Right ventricle myocardium inferior (tissue), 1 donor: Measurements from ENCODE around the gene METTL23. TPM values are rescaled to one million over a fixed set of nuclear protein-coding genes. Genes with fewer than 3 reads are reported as not detected.
"Not testable (repeated sequence)": the region's sequence is repeated elsewhere in the genome, so short reads cannot be mapped to it uniquely, and the experiment has no call there.

Source experiments
- ATAC-seq: fragments of 200-7000 bp; cut with Tn5 transposase; one replicate; pipeline ENCODE4 v1.9.1; 2020; ENCODE audit warnings: mild to moderate bottlenecking, moderate library complexity
- DNase-seq: peaks from one replicate; pipeline ENCODE4 v3.0.0; 2021; ENCODE audit errors: missing footprints
- intact Hi-C: fragments of 100-400 bp; cut with DNase I; formaldehyde crosslinking; loops from one replicate; pipeline ENCODE4 v1.11.0; 2022
- total RNA-seq: library from RNA; stranded (reverse); fragmentation: NEBNext Ultra II Directional; extraction: Animal tissue kit (Norgen Biotek cat#: 25700); gene quantifications from one replicate; pipeline ENCODE4 v1.2.1, GENCODE V29; 2021
- donor health status: DM: no; HTN: yes; CAD: no; lungs with severe emphysema.

METTL23 gene
- total RNA-seq, 1 donor from 2014 or later, result 17.3 TPM

DNA sequence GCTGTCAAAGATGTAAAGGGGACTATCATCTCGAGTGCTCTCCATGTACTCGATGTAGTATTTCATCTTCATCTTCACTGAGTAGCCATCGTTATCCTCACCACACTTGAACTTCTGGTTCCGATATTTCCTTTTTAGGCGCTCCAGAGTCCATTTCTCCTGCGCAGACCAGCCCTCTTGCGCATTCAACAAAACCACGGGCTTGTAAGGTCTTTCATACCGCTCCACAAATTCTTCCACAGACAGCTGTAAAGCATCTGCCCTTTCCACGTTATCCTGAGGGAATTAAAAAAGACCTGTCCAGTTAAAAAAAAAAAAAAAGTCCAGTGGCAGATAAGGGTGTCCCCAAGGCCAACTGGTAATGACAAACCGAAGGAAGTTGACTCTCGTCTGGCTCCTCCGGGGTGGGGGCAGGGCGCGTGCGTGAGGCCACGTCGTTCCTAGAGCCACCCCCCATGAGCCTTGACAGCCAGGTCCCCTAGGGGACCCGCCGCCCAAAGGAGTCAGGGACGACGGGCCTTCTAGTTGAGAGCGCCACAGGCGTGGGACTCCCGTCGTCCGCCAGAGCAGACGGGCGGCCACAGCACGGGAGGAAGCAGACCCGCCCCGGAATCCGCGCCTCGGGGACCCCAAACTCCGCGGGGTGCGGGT, 934 bp upstream of the METTL23 start:
- DNase-seq (peak; percentile 88), ATAC-seq (peak; percentile 47)
- intact Hi-C loops, result loop anchor here (1.0 kb wide), 1 partner anchor 12 kb away; the partner anchor contains the start of gene SRSF2

DNA sequence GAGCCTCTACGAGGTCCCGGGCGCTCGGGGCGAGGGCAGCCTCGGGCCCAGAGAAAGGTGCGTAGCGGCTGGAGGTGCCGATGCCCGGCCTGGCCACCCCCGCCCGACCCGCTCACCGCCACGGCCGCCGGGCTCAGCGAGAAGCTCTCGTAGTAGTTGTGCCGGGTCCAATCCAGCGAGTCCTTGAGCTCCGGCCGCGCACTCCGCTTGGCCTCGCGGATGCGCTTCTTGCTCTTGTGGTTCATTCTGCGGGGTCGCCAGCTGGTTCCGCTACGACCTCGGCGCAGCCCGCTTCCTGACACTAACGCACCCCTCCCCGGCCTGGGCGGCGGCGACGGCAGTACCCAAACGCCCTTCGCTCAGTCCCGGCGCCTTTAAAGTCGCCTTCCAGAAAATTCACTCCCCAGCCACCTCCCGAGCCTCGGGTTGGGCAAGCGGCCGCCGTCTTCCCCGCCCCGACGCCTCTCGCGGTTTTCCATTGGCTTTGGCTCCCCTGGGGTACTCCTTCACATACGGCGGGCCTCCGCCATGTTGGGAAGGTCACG, 336 bp upstream of the METTL23 start, which contains the start of gene JMJD6:
Gene JMJD6 (minus strand): TSS at position 376 of the 545 bp plus-strand sequence. CDS start 131 bp downstream, at position 245.
- intact Hi-C loops, result loop anchor here (1.0 kb wide), 1 partner anchor 11 kb away; the partner anchor contains the start of gene SRSF2
- ATAC-seq (peak; percentile 96), DNase-seq (peak; percentile 97)

DNA sequence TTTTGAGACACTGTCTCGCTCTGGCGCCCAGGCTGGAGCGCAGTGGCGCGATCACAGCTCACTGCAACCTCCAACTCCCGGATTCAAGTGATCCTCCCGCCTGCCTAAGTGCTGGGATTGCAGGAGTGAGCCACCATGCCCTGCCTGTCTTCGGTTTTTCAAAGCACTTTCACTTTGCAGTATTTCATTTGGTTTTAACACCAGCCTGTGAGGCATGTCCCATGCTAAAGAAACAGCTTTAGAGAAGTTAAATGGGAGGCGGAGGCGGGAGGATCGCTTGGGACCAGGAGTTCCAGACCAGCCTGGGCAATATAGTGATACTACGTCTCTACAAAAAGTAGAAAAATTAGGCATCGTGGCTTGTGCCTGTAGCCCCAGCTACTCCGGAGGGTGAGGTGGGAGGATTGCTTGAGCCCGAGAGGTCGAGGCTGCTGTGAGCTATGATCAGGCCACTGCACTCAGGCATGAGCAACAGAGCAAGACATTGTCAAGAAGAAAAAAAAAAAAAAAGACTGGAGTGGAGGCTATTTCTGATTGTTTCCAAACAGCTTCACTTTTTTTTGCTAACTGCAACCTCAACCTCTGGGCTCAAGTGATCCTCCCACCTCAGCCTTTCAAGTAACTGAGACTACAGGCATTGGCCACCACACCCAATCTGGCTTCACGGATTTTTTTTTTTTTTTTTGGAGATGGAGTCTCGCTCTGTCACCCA, 1.3 kb downstream of the METTL23 start:
- no peak for DNase-seq
- ATAC-seq, result no peak
- intact Hi-C loops, result no loop called here

DNA sequence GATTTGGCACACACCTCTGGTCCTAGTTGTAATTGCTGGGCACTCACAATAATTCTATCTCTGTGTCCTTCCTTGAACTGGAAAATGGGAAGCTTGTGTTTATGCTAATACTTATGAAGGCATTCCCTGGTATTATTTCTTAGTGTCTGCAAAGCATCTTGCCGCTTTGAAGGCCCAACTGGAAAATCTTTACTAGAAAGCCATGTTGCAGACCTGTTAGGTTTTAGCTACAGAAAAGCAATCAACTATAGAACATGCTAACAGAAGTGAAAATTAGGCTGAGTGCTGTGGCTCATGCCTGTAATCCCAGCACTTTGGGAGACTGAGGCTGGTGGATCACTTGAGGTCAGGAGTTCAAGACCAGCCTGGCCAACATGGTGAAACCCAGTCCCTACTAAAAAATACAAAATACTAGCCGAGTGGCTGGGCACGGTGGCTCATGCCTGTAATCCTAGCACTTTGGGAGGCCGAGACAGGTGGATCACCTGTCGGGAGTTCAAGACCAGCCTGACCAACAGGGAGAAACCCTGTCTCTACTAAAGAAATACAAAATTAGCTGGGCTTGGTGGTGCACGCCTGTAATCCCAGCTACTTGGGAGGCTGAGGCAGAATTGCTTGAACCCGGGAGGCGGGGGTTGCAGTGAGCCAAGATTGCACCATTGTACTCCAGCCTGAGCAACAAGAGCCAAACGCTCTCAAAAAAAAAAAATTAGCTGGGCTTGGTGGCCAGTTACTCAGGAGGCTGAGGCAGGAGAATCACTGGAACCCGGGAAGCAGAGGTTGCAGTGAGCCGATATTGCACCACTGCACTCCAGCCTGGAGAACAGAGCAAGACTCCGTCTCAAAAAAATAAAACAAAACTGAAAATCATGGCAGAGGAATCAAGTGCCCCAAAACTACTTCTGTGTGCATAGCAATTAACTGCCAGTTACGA, 5.4 kb downstream of the METTL23 start:
- intact Hi-C loops, ATAC-seq: not testable (repeated sequence)

DNA sequence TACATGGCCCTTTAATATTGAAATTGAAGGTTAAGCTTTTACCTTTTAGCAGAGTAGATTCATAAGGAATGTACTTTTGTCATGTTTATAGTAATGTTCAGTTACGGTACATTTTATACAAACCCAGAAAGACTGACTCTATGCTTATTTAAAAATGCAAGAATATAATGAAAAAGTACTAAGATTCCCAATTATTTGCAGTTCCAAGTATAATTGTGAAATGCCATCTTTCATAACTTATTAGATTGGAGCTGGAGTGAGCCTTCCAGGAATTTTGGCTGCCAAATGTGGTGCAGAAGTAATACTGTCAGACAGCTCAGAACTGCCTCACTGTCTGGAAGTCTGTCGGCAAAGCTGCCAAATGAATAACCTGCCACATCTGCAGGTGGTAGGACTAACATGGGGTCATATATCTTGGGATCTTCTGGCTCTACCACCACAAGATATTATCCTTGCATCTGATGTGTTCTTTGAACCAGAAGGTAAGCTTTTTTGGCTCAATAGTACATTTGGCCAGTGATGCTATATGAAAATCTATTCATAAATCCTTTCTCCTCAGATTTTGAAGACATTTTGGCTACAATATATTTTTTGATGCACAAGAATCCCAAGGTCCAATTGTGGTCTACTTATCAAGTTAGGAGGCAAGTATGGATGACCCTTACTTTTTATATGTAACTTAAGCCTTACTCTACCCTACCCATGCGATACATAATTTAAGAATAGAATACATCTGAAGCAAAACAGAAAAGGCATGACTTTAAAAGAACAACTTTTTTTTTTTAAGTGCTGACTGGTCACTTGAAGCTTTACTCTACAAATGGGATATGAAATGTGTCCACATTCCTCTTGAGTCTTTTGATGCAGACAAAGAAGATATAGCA, 6.3 kb downstream of the METTL23 start:
- intact Hi-C loops, result no loop called here
- DNase-seq, result no peak
- no peak for ATAC-seq

More for the DNA sequence above, 5.4 kb downstream of the METTL23 start:
- DNase-seq, result not testable (repeated sequence)

DNA sequence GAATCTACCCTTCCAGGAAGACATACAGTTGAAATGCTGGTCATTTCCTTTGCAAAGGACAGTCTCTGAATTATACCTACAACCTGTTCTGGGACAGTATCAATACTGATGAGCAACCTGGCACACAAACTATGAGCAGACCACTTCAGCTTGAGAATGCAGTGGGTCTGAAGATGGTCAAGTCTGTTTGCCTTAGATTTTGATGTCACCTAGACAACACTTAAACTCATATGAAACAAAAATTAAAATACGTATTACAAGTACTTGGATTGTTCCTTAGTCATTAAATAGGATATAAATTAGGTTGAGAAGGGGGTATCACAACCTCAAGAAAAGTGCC, 6.9 kb downstream of the METTL23 start:
- ATAC-seq, result no peak
- intact Hi-C loops, result no loop called here
- DNase-seq, result no peak

DNA sequence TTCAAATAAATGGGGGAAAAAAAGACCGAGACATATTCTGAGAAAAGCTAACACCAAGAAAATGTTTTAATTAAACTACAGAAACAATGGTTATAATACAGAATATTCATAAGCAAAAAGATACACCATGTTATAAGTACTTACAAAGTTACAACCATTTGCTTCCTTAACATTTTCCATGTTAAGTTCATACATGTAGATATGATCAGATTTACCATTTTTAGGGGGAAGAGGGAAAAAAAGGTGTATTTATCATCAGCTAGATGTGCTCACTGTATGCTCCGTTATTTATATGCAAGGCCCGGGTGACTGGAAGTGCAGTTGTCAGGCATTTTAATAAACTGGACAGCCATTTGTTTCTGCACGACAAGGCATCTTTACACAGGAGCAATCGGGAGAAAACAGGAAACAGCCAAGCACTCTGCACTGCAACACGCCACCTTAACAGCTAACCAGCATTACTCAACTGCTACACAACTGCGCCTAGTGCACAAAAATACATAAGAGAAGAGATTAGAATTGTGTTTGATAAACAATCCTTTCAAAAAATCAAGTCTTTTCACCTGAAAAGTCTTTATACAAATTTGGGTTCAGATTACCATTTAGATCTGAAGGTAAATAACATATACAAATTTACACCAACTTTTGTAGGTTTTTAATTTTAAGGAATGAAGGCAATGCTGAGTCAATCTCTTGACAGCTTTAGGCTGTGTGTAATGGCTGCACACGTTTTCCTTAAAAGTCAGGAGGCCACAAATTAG, 7.6 kb downstream of the METTL23 start:
- ATAC-seq (no peak), DNase-seq (no peak)
- intact Hi-C loops, result no loop called here

DNA sequence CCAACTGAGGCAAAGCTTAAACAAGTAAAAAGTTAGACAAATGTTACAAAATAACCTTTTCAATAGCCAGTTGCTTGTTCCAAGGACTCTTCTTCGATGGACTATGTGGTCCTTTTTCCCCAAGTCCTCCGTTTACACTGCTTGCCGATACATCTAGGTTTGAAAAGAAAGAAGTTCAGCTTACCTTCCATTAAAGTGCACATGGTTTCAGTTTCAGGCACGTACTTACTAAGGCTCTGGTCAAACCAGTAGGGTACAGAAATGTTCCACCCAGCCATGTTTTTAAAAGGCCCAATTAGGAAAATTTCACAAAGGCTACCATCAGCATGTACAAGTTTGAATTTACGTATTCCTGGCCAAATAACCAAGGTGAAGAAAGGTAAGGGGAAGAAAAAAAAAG, 8.4 kb downstream of the METTL23 start:
- no peak for ATAC-seq
- DNase-seq, result no peak
- intact Hi-C loops, result no loop called here

DNA sequence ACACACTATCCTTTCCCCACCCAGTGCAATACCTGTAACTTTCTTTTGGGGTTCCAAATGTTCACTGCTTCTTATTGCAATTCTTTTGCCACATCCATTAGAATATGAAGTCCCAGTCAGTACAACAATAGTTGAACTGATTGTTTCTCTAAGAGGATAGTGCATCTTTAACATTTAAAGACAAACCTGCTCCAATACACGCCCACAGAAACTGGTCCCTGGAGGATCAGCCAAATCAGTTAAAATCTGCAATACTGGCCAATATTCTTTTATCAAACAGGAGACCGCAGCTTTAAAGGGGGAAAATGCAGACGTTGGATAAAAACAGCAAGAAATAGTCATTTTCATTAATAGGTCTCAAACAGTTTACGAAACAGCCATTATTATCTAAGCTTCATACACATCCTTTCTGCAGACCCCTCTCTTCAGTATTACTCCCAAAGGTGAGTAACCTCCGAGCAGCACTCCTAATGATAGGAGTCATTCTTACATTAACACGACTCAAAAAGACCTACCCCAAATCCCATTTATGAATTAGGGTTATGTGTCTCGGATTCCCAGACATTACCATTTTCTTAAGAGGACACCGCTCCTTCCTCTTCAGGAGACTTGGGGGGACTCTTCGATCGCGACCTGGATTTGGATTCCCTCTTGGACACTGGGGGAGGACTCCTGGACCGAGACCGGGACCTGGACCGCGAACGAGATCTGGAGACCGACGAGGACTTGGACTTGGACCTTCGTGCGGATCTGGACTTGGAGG, 9.1 kb downstream of the METTL23 start:
- DNase-seq (no peak), ATAC-seq (no peak)
- intact Hi-C loops, result no loop called here

DNA sequence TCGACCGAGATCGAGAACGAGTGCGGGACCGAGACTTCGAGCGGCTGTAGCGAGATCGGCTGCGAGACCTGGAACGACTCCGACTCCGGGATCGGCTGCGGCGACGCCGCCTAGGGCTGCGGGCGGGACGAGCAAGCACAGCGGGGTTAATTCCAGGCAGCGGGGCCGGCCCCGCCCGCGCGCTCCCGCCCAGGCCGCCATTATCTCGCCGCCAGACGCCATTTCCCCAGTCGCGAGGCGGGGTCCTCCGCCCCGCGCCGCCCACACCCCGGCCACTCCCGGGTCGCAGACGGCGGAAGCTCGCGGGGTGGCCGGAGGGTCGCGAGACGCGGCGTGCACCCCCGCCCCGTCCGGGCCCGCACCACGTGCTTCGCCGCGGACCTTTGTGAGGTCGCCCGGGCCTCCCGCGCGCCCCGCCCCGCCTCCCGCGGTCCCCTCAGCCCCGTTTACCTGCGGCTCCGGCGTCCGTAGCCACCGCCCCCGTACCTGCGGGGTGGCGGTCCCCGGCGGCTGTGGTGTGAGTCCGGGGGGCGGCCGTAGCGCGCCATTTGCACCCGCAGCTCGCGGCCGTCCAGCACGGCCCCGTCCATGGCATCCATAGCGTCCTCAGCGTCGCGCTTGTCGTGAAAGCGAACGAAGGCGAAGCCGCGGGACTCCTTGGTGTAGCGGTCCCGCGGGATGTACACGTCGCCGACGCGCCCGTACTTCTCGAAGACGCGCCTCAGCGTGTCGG, 9.9 kb downstream of the METTL23 start:
- ATAC-seq, result peak; percentile 43
- intact Hi-C loops, result loop anchor here (1.0 kb wide), 1 partner anchor 10 kb away; the partner anchor contains the start of genes JMJD6 and METTL23

DNA sequence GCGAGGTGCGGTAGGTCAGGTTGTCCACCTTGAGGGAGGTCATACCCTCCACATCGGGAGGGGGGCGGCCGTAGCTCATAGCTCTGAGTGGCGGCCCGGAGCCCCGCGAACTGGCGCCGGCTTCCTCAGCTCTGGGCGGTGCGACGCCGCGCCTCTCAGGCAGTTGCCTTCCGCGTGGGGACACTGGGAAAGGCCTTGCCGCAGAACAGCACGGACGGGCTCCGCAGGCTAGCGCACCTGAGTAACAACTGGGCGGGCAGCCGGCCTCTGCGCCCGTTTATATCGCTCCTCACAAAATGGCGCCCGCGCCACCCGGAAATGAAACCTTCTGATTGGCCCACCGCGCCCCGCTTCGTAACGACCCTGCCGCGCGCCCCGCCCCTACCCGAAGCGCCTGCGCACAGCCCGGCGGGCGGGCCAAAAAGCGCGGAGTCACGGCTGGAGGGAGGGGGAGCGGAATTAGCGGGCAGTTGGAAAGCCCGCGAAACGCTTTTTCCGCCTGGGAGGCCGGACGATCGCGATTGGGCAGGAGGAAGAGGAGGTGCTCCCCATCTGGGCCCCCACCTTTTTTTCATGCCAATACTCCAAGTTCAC, 10.5 kb downstream of the METTL23 start, which contains the start of gene SRSF2:
Gene SRSF2 (minus strand): TSS at position 250 of the 594 bp plus-strand sequence. CDS start 171 bp downstream, at position 79.
- intact Hi-C loops, result loop anchor here (1.0 kb wide), 1 partner anchor 11 kb away; the partner anchor contains the start of genes JMJD6 and METTL23
- ATAC-seq, result peak; percentile 92

More for the DNA sequence above, 9.9 kb downstream of the METTL23 start:
- DNase-seq, result peak; percentile 91

DNA sequence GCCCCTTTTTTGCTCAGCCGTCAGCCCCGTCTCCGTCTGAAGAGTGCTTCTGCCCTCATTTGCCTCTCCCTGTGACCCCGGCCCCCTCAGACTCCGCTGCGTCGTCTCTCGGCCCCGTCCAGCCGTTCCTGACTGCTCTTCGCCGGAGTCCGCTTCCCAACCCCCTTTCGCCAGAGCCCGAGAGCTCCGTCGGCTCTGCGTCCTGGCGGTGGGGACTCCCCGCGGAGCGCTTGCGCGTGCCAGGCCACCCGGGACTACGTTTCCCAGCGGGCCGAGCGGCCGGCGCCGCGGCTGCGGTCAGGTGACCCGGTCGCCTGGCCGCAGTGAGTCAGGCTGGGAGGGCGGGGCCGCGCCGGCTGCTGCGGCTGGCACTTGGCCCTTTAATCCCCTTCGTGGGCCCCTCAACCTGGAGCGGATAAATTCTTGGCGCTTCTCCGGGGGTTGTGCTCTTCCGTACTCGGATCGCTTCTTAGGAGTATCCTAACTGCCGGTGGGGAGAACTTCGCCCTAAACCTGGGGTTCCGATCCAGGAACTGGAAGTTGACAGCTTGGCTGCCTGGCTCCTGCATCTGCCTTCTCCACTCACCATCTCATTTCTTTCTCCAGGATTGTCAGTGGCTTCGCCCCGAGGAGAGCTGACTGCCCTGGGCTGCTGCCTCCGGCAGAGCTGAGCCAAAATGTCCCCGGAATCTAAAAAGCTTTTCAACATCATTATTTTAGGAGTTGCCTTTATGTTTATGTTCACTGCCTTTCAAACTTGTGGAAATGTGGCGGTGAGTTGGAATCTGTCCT, 11.2 kb downstream of the METTL23 start, which contains the start of gene MFSD11:
Gene MFSD11 (plus strand): TSS at position 444 of the 792 bp plus-strand sequence. CDS start 234 bp downstream, at position 678.
- intact Hi-C loops, result loop anchor here (1.0 kb wide), 1 partner anchor 12 kb away; the partner anchor contains the start of genes JMJD6 and METTL23
- DNase-seq, result peak; percentile 95
- ATAC-seq, result peak; percentile 81

More for the DNA sequence above, 10.5 kb downstream of the METTL23 start, which contains the start of gene SRSF2:
- peak; percentile 99 for DNase-seq

DNA sequence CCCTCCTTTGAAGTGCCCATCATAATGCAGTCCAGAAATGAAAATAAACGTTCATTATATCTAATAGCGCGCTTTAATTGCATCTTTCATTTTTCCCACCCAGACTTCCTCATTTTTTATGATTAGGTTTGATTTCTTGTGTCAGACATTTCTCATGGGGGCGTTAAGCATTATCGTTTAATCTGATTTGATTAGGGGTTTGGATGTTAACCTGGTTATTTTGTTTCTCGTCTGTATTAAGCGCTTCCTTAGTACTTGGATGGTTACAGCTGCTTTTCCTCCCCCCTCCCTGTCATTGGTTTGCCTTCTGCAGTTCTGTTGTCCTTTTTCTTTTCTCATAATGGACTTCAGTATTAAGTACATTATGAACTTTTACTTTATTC, 11.8 kb downstream of the METTL23 start:
- intact Hi-C loops, result no loop called here
- ATAC-seq, result no peak
- no peak for DNase-seq

DNA sequence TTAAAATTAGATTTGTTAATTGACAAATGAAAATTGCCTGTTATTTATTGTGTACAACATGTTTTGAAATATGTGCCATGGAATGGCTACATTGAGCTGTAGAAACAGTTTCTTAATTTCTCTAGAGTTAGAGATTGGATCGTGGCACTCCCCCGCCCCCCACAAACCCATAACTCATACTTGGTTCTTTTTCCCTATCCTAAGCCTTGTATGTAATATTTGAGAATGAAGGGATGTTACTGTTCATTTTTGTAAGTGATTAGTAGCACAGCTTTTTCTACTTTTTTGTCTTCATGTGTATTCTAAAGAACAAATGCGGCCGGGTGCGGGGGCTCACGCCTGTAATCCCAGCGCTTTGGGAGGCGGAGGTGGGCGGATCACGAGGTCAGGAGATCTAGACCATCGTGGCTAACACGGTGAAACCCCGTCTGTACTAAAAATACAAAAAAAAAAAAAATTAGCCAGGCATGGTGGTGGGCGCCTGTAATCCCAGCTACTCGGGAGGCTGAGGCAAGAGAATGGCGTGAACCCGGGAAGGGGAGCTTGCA, 13.0 kb downstream of the METTL23 start:
- ATAC-seq, intact Hi-C loops: not testable (repeated sequence)

More for the DNA sequence above, 13.0 kb downstream of the METTL23 start:
- DNase-seq, result not testable (repeated sequence)
